HG03439 (cell line): ENCODE measurements around the gene TGFBI.

ENCODE experiments used
- ATAC-seq: cut with Tn5 transposase; IDR thresholded peaks from one replicate; pipeline ENCODE4 v1.9.1; 2021; ENCODE audit warnings: mild to moderate bottlenecking, moderate library complexity; ENCODE audit not compliant: unreplicated experiment

TGFBI gene

DNA sequence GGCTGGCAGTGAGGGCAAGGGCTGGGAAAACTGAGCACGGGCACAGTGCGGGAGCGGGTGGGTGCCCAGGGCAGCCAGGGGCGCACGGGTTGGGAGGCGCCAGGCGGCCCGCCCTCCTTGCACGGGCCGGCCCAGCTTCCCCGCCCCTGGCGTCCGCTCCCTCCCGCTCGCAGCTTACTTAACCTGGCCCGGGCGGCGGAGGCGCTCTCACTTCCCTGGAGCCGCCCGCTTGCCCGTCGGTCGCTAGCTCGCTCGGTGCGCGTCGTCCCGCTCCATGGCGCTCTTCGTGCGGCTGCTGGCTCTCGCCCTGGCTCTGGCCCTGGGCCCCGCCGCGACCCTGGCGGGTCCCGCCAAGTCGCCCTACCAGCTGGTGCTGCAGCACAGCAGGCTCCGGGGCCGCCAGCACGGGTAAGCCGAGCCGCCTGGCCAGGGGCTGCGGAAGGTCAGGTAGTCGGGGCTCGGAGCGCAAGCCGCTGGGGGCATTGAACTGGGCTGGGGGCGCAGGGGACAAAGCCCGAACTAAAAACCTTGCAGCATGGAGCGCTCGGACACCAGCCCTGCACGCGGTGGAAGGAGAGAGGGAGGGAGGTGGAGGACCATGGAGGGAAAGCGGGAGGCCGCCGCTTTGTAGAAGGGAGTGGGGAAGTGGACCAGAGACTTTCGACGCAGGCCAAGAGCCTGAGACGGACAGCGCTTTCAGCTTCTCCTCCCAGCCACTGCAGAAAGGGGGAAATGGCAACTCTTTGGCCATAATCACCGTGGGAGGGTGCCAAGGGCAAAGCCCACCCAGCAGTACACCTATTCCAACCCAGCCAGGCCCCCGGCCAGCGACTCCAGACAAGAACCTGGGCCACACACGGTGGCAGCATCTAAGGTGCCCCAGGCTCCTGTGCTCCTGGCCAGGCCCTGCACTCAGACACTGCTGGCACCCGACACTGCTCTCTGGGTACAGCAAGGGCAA is at the start of gene TGFBI:
TSS of gene TGFBI (plus strand) at position 207 of the 961 bp plus-strand sequence. CDS start at position 275, 68 bp downstream.
- ATAC-seq: no peak

GRCh38 chr5:135978993-135979392 is 49.8 kb upstream of the TGFBI start:
- no peak for ATAC-seq

- ATAC-seq: no peak
Observed at GRCh38 chr5:135979510-135979909, 49.3 kb upstream of the TGFBI start.

- no peak for ATAC-seq
Observed at GRCh38 chr5:135980620-135981019, 48.2 kb upstream of the TGFBI start.

- ATAC-seq: no peak
Observed at GRCh38 chr5:135985951-135986350, 42.8 kb upstream of the TGFBI start.

GRCh38 chr5:135986401-135986800 is 42.4 kb upstream of the TGFBI start:
- no peak for ATAC-seq

DNA sequence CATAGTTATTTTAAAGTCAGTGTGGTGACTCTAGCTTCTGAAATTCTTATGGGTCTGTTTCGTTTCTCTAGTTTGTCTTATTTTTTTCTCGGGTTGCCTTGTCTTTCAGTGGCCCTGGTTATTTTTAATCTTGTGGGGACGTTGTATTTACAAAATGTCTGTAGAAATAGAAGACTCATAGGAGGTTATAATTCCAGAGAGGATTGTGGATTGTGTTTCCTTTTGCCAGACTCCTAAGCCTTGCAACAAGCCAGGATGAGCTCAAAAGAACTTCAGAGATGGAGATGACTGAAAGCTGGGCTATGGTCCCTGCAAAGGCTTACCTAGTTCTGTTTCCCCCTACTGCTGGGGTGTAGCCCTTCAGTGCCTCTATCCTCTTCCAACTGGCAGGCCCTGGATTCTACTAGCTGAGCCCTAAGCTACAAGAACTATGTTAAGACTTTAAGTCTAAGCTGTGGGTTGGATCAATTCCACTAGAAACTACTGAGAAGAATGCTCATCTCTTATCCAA is 41.8 kb upstream of the TGFBI start:
- no peak for ATAC-seq

DNA sequence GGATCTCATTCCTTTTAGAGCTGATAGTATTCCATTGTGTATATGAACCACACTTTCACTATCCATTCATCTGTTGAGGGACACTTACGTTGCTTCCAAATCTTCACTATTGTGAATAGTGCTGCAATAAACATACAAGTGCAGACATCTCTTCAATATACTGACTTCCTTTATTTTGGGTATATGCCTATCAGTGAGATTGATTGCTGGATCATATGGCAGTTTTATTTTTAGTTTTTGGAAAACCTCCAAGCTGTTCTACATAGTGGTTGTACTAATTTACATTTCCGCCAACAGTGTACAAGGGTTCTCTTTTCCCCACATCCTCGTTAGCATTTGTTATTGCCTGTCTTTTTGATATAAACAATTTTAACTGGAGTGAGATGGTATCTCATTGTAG is 40.2 kb upstream of the TGFBI start:
- ATAC-seq: no peak

DNA sequence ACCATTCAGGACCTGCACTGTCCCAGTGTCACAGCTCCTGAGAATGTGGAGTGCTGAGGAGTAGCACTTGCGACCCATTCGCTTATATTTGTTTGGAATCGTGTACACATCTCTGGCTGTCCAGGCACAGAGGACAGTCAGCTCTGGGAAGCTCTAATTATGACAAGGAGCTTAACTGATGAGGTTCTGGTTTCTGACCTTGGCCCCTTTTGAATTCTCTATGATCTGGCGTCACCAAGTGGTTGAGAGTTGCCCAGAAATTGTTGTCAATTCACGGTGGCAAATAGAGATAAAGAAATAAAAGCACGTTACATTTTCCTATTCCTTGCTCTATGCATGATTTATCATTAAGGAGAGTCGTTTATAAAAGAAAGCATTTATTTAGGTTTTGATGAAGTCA is 39.1 kb upstream of the TGFBI start:
- no peak for ATAC-seq

DNA sequence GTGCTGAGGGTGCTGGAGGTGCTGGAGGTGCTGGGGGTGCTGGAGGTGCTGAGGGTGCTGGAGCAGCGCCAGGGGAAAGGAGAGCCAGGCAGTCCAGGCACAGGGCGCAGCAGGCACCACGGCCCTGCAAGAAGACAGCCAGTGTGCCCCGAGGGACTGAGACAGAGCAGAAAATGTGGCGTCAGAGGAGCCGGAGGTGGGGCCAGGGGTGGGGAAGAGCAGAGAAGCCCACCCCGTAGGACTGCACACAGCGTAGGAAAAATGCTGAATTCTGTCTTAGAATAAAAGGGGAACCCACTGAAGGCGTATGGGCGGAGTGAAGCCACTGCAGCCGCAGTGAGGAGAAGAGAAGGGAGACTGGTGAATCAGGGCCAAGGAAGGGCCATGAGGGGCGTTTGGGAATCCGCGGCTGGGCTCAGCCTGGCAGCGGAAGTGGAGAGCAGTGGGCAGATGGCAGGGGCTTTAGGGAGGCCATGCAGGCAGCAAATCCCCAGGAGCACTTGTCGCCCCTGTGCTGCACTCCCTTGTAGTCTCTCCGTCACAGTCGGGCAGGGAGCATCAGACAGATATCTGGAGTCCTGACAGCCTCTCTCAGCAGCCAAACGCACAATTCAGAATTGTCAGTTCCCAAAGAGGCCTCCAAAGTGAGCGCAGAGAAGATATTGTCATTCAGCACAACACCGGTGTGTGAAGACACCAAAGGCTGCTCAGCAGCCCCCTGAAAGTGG is 38.1 kb upstream of the TGFBI start:
- ATAC-seq: no peak

- ATAC-seq: no peak
Observed at GRCh38 chr5:135991429-135991828, 37.4 kb upstream of the TGFBI start.

GRCh38 chr5:135993335-135993879 is 35.4 kb upstream of the TGFBI start:
- ATAC-seq: no peak

GRCh38 chr5:135993880-135994636 is 34.7 kb upstream of the TGFBI start:
- no peak for ATAC-seq

DNA sequence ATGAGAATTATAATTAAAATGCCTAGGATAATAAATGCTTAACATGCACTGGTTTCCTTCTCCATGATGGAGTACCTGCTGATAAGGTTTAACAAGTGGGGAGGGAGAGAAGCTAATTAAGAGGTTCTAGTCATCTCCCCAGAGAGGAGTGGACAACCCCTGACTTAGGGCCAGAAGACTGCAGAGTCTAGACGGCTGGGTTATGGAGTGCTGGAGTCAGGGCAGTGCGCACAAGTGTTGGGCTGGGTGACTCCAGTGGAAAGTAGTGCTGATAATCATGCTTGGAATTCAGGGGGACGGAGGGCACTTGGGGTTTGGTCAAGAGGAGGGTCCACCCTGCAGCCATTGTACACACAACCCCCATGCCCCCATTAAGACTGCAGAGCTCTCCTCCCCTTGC is 32.8 kb upstream of the TGFBI start:
- ATAC-seq: no peak

DNA sequence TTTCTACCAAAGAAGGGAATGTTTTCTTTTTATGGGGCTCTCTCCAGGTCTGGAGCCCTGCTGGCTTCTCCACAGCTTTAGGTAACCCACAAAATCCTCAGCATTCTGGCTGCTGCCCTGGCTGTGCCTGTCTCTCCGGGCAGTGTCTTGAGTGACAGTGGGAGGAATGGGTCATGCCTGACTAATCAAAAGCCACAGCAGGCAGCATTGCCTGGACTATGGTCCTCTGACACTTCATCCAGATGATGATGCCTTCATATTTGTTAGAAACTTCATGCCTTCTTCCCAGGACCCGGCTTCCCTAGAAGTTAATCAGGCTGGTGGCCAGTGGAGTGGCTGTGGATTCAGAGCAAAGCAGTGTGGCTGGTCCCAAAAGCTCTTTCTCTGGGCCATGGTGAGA is 32.2 kb upstream of the TGFBI start:
- ATAC-seq: no peak

- ATAC-seq: no peak
Observed at GRCh38 chr5:135997673-135998335, 31.0 kb upstream of the TGFBI start.

GRCh38 chr5:135998889-135999288 is 29.9 kb upstream of the TGFBI start:
- ATAC-seq: no peak

DNA sequence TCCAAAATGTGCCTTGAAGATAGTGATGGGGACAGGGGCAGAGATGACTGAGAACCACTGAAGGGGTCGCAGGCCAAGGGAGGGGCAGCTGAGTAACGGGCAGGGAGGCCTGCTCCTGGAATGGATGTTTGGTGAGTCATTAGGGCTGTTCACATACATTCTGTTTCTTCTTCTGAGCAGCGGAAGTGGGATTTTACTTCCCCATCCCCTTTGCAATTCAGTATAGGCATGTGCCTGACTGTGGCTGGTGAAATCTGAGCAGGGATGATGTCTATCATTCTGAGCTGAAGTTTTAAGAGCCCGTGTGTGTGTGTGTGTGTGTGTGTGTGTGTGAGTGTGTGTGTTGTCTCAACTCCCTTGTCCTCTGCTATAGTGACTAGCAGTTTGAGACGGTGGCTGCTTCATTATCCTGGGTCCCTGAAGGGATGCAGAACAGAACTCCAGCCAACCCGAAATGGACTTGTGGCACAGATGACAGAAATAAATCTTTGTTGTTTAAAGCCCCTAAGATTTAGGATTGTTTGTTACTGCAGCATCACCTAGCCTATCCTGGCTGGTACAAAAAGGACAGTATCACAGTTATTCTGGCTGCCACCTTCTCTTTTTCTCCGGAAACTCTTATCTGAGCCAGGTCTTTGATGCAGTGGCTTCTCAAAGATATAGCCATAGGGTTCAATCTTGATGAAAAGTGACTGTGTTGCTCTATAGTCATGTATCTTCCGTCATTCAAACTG is 29.2 kb upstream of the TGFBI start:
- ATAC-seq: no peak

DNA sequence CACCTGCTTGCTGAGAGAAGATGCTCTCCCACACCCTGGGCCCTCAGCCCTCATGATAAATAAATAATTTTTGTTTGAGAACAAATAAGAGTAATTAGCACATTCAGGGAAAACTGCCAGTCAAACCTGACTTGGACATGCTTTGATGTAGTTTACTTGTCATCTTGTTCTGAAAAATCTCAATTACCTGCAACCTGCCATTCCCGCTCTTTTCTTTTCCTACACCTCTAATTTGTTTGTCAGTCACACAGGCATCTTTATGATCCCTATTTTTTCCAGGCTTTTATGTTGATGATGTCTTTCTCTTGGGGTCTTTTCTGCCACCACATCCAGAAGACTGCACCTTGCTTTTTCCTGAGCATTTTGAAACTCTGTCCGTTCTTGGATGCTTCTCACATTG is 28.6 kb upstream of the TGFBI start:
- ATAC-seq: no peak

DNA sequence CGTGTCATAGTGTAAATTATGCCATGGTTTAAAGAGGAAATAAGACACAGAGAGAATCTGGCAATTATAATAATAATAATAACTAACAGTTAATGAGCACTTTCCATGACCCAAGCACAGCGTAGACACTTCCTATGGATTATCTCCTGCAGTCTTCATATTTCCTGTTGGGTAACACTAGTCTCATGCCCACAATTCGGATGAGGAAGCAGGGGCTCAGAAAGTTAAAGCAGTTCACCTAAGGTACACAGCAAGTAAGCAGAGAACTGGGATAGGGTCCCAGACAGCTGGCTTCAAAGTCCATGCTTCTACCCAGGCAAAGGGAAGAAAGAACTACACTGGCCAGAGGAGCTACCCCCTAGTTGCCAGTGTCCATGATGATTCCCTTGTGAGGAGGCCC is 27.9 kb upstream of the TGFBI start:
- no peak for ATAC-seq
